ENCODE results near the gene PIP4K2A.

PIP4K2A gene

DNA sequence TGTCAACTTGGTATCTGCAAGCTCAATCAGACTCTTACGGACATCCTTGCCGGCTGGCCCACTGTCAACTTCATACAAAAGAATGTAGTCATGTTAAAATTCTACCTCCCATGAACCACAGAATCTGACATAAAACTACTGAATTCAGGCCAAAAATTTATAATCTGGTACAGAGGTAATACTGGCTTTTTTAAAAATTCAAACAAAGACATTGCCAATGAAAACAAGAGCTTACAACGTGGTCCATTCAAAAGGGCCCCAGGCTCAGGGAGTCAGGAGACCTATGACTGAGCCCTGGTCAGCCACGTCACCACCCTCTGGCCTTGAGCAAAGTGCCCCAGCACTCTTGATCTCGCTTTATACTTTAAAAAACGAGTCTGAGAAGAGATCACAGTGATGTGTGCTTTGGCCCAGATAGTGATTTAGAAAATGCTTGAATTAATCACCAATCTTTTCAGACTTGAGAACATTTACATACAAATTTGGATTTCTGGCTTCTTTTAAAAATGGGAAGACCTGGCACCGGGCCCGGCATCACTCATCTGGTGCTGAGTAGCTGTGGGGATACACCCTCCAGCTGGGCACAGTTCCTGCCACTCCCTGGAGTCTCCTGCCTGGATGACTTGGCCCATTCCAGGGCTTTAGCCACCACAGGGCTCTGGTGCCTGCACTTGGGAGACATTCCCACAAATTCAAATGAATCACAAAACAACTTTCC, 94.1 kb downstream of the PIP4K2A start:
- DNase-seq (ENCODE audit: low read depth, low spot score): peak; percentile 92

DNA sequence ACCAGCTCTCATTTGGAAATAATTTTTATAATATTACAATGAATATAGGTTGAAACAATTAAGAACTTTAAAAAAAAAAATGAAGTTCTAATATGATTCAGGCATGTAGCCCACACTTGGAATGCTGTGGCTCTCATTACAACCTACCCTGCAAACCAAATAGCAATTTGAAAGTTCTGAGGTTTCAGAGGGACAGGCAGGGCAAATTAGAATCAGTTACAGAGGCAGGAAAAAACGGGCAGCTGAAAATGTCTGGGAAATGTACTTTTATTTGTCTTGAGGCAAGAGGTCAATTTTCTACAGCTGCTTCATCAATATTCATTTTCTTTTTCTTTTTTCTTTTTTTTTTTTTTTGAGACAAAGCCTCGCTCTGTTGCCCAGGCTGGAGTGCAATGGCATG, 95.3 kb downstream of the PIP4K2A start:
- DNase-seq (ENCODE audit: low read depth, low spot score): no peak

DNA sequence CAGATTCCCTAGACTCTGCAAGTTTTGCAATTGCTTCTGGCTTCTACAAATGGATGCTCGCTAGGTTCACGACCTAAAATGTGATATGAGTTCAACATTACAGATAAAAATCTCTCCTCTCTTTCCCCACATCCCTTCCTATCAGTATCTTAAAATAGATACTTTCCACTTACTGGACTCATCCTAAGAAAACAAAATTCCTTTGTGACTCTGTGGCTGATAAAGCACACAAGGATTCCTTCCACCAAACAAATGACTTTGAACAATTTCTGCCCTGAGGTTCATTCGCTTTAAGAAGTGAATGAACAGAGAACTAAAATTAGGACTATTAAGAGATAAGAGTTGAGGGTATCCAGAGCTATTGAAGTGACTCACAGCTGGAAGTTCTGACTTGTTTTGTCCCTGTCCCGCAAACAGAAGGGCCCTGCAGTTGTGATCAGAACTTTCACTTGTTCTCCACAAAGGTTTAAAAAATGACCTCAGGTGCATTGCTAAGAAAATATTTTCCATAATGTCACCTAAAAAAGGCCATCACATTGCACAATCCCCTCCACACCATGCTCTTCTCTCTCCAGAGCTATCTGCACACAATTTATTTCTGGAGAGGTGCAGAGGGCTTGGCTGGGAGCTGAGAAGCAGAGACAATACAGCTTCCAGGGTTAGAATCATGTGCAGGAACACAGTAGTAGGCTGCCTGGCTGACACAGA, 96.1 kb downstream of the PIP4K2A start:
- no peak for DNase-seq (ENCODE audit: low read depth, low spot score)

DNA sequence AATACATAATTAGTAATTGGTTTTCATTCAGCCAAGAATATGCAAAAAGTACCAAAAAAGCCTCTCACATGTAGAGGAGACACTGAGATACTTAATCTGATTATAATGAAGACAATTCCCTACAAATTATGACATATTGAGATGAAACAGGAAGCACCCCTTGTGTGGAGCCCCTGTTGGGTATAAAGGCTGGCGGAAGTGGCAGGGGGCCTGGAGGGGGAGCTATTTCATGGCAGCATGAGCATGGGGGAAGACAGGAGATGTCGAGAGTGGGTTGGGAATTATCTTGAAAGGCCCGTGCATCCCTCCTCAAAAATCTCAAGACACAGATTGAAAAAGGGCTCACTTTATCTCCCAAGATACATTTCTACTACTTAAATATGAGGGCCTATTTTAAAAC, 96.9 kb downstream of the PIP4K2A start:
- DNase-seq (ENCODE audit: low read depth, low spot score): no peak

DNA sequence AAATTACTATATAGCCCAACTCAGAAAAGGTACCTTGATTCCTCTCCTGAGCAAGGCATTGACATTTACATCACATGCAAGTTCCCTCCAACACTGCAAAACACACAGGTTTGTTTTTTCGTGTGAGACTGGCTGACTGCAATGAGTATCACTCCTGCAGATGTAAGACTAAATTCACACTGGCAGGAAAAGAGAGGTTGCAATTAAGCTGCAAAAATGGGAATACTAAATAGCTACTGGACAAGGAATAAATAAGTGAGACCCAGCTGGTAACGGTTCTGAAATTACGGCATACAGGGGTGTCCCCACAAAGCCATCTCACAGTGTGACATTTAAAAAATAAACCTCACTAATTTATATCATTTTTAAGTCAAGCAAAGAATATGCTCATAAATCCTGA, 97.3 kb downstream of the PIP4K2A start:
- no peak for DNase-seq (ENCODE audit: low read depth, low spot score)

DNA sequence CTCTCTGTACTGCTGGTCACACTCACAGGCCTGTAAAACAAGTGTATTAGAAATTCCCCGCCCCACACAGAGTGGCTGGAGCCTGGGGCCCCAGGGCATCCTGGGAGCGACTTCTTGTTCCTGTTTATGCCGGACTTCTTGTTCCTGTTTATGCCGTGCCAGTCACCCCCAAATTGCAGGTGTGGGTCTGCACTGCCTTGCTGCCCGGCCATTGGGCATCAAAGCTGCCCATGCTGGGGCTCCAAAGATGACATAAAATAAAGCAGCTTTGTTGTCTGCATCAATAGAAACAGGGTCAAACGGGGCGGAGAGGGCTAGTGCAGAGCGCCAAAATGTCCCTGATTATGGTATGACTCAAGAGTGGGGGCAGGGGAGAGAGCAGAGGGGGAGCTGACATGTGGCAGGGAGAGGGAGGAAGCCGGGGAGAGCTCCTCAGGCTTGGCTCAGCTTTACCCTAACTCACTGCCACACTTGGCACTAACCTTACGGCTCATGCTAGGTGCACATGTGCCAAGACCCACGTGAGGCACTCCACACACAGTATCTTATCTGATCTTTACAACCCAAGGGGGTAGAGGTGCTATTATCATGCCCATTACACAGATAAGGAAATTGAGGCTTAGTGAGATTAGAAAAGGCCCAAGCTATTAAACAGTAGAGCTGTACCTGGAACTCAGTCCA, 98.4 kb downstream of the PIP4K2A start:
- no peak for DNase-seq (ENCODE audit: low read depth, low spot score)

DNA sequence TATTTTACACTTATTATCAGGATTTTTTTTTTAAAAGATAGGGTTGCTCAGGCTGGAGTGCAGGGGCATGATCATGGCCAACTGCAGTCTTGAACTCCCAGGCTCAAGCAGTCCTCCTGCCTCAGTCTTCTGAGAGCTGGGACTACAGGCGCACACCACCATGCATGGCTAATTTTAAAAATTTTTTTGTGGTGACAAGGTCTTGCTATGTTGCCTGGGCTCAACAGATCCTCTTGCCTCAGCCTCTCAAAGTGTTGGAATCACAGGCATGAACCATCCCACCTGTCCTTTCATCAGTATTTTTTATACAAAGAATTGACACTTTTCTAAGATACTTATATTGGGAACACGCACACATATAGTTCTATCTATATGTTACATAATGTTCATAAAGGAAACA, 99.3 kb downstream of the PIP4K2A start:
- DNase-seq (ENCODE audit: low read depth, low spot score): no peak

DNA sequence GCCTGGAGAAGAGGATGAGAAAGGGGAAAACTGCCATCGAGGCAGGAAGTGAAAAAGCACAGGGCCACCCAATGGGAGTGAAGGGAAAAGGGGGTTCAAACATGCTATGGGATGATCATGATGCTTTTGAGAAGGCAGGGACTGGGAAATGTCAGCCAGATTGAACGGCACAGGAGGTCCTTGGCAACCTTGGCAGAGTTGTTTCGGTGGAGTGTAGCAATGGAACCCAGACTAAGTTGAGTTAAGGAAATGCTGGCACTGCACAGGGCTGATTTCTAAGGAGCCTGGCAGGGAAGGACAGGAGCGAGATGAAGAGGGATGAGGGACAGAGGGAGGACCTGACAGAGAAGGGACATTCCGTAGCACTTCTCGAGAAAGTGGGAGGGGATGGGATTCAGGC, 101.4 kb downstream of the PIP4K2A start:
- no peak for DNase-seq (ENCODE audit: low read depth, low spot score)

DNA sequence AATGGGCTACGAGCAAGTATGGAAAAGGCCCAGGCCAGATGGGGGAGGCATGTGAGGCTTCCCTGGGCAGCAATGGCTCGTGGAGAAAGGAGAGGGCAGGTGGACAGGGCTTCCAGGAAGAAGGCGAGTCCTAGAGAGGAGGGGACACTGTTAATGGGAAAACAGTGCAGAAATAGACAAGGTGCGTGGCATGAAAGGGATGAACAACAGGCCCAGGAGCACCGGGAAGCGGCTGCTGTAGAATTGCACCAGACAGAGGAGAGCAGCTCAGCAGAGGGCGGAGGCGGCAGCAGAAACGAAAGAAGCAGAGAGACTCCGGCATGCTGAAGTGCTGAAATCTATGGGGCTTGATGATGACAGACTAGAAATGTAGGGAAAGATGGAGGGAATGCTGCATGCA, 102.1 kb downstream of the PIP4K2A start:
- DNase-seq (ENCODE audit: low read depth, low spot score): no peak

DNA sequence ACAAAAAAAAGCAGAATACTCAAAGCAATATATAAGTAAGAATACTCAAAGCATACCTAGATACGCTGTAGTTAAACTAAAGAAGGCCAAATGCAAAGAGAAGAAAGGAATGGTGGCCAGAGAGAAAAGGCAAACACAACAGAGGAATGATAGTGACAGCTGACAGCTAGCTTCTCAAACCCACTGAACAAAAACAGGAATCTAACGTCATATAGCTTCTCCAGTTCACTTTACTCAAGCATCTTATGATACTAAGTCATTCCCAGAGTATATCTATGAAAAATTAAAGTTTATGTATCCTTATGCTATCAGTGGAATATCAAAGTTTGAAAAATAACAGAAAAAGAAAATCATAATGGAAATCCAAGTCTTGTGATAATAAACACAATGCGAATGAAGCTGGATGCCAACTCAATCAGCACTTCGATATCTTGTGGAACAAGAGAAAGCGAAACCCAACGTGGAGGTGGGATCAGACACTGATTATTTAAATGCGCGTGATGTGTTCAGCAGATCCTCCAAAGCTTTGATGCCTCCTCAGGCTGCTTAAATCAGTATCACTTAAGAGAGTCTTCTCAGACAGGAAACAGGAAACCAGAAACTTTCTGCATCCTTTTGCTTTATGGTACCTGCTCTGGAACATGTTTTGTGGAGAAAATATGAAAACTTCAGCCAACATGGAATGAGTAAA, 102.8 kb downstream of the PIP4K2A start:
- no peak for DNase-seq (ENCODE audit: low read depth, low spot score)

DNA sequence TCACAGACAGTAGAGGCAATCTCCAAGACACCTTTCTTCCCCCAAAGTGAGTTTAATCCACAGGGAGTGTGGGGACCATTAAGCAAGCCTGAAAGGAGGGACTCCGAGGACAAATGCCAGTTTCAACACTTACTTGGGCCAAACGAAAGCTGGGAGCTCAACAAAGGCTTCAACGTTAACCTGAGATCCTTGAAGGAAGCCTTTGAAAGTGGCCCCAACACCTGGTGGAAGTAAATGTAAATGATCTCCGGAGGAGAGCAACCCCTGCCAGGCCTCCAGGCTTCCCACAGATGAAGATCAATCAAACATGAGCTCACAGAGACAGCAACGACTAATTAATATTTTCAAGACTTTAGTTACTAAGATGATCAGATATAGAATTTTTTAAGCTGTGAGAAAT, 103.8 kb downstream of the PIP4K2A start:
- no peak for DNase-seq (ENCODE audit: low read depth, low spot score)

DNA sequence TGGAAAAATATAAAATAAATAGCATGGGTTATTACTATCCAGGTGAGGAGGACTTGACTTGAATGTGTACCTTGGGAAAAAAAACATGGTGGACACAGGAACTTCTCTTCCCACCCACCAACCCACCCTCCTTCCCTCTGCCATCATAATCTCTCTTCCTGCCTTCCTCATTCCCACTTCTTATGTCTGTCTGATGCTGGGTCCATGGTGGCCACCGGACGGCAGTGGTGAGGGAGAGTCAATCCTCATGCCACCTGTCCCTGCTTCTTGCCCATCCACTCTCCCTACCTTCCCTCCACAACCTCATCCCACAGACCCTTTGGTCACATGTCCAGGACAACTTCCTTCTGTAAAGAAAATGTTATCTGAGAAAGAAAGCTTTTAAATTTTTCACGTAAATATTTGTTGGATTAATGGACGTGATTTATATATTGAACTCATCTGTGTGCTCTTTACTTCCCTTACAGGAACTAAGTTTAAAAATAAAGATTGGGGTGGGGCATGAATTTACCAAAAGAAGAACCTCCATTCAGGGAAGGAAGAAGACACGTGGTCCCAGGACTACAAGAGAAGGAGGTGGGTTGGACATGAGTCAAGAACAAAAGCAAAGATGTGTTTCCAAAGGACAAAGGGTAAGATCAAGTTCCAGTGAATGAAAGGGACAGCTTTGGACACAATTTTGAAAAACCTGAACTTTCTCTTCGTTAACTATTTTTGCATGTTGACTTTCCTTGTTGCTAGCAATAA, 104.5 kb downstream of the PIP4K2A start:
- DNase-seq (ENCODE audit: low read depth, low spot score): no peak

DNA sequence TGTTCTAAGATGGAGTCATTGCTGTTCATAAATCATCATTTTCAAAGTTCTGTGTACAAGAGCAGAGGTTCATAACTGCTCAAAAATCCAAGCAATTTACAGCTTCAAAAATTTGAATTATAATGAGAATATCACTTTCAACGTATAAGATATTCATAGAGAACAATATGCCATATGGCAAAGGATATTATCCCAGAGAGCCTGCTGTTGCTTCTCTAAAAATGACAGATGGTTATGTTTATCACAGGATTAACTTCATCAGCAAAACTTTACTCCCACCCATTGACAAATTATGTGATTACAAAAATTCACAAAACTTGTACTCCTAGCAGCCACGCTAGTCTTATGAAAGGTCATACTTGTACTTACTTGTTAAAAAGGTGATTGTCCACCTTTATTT, 105.1 kb downstream of the PIP4K2A start:
- DNase-seq (ENCODE audit: low read depth, low spot score): no peak

DNA sequence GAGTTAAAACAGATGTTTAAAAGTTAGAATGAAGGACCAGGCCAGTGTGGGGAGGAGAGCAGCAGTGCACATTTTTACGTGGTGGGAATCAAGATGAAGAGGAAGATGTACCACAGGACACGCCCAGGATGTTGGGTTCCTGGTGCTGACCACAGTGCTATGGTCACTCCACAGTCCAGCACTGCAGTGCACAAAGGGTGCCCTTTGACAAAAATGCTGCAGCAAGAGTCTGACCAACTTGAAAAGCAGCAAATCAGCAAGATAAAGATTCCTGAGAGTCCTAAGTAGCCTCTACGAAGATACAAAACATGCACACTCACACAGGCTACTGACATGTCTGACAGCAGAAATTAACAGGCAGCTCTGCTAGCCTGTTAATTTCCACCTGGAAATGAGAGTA, 107.1 kb downstream of the PIP4K2A start:
- no peak for DNase-seq (ENCODE audit: low read depth, low spot score)

DNA sequence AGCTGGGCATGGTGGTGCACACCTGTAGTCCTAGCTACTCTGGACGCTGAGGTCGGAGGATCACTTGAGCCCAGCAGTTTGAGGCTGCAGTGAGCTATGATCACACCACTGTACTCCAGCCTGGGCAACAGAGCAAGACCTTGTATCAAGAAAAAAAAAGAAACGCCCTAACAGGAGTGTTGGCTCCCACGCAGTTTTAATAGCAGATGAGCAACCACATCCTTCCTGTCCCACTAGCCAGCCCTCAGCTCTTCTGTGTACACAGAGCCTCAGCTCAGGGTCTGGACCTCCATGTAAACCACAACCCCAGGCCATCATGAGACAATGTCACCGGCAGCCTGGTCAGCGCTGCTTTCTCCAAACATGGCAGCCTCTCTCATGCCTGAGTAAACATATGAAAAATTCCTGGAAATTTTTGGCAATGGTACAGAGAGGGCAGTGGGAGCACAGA, 108.2 kb downstream of the PIP4K2A start:
- DNase-seq (ENCODE audit: low read depth, low spot score): no peak

DNA sequence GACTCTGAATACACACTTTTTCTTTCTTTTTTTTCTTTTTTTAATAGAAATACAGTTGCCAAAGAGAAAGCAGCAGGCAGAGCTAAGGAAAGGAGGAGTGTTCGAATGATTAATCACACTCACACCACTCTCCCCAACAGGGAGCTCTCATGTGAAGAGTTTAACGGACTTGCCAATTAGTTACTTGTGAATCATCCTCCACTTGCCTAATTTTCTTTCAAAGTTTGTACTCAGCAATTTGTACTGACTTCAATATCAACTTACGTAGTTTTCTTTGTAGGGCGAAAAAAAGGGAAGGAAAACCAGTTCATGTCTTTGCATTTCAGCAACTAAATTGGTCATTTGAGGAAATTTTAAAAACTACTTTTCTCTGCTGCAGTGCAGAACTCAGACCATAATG, 109.2 kb downstream of the PIP4K2A start:
- no peak for DNase-seq (ENCODE audit: low read depth, low spot score)

DNA sequence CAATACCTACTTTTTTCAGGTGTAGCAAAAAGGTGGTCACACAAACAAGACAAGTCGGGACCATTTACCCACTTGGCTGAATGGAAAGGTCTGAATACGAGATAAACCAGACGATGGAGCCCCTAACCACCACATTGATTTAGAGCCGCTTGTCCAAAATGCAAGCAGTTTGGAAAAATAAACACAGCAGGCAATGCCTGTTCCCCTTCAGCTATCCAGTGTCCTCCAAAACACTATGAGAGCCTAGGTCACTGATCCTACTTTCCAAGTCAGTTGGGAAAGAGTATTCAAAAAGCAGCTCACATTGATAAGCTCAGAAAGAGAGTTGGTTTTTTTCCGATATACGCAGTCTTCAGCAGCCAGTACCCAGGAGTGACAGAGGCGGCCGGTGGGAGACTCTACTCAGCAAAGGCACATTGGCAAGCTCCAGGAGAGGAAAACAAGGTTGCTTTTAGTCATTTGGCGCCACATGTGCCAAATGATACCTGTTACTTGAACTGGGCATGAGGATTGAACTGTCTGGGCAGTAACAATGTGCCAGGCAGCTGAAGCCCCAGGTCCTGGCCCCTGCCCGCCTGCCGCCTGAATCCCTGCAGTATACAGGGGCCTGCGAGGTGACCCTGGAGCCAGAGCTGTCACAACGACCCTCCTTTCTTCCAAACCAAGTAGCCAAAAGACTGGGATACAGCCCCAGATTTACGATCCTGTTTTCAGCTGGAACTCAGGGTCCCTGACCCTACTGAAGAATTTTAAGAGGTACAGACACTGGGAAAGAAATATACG, 109.8 kb downstream of the PIP4K2A start:
- no peak for DNase-seq (ENCODE audit: low read depth, low spot score)

DNA sequence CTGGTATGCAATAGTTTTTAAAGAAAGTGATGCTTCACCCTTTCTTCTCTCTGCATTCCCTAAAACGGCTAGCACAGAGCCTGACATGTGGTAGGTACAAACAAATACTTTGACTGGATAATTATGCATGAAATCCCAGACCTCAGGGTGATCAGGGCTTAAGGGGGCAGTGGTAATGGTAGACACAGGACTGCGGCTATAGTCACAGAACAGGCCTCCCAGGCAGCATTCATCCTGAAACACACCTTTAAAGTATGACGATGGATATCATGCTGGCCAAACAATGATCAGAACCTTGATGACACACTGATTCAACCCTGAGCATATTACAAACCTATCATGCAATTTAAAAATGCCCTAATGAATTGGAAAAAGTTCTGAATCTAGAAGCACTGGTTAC, 110.8 kb downstream of the PIP4K2A start:
- DNase-seq (ENCODE audit: low read depth, low spot score): no peak

DNA sequence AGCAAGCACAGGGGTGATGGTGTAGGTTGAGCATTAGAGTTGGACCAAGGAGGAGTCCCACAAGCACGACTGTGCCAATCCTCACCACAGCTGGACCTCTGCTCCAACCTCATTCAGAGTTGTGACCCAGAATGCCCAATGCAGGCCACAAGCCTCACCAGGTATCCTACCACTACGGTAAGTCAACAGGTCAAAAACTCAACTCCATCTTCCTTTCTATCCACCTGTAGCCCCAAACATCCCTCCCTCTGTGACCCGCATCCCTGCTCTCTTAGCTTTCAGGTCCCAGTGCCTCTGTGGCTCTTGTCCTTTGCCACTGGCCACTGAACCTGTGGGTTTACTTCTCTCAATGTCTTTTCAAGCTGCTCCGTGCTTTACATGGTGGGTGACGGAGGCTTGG, 112.8 kb downstream of the PIP4K2A start:
- DNase-seq (ENCODE audit: low read depth, low spot score): no peak

DNA sequence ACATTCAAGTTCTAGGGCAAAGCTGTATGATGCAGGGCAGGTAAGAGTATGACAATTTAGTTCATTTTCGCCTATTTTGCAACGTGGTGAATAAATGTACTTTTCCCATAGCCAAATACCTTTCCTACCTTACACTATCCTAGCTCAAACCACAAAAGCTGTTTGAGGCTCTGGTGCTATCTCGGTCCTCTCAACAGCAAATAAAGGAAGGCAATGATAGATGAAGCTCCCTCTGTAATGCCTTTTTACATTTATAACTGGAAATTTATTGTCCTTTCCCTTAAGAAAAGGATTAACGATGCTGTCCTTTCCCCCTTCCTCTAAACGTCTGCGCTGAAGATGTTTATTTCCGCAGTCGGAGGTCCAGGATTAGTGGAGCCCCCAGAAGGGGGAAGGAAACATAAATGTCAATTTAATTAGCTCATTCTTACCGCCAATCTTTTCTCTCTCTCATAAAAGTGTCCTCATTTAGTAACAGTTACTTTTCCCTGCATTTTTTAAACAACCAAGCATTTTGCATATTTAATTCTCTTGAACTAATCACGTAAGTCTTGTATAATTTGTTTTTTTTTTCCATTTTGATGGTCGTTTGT, 114.6 kb downstream of the PIP4K2A start:
- DNase-seq (ENCODE audit: low read depth, low spot score): no peak
